ENCODE results near the gene SLFN11.
"Not testable (repeated sequence)": the region's sequence is repeated elsewhere in the genome, so short reads cannot be mapped to it uniquely, and the experiment has no call there.

GRCh38 chr17:35333578-35333977, 39.8 kb downstream of the SLFN11 start:
- TF ChIP-seq POLR2A, CTCF (IDR thresholded peaks at IDR 0.05): not testable (repeated sequence)
